GM12865 (cell line): ENCODE results near the gene SGK2.
A peak's percentile ranks its signal among the peaks of the same experiment; 100 is the strongest.

Experiments used
- DNase-seq: peaks from one replicate; pipeline ENCODE4 v3.0.0; 2010; ENCODE audit warnings: low read depth
- H3K4me3 ChIP-seq: 2 replicates; pipeline ENCODE4 v1.5.1; 2011; ENCODE audit warnings: mild to moderate bottlenecking, low read depth, low read length, control low read depth
- CTCF ChIP-seq: IDR thresholded peaks from 2 replicates; pipeline ENCODE4 v1.5.1; 2011; ENCODE audit warnings: low read length, control low read depth, low read depth, inconsistent platforms; ENCODE audit not compliant: insufficient read depth; ENCODE audit errors: missing control alignments

The SGK2 gene

GRCh38 chr20:43539975-43540672, 18.7 kb upstream of the SGK2 start:
- H3K4me3 ChIP-seq, result no peak overlapping the region
- TF ChIP-seq CTCF, result no peak
- DNase-seq, result no peak

- TF ChIP-seq CTCF, result no peak
- no peak overlapping the region for H3K4me3 ChIP-seq
- no peak for DNase-seq
Observed at GRCh38 chr20:43540673-43541060, 18.2 kb upstream of the SGK2 start.

GRCh38 chr20:43541214-43541613, 17.6 kb upstream of the SGK2 start:
- no peak for DNase-seq
- TF ChIP-seq CTCF, result no peak
- H3K4me3 ChIP-seq, result no peak overlapping the region

- DNase-seq, result no peak
- H3K4me3 ChIP-seq, result no peak overlapping the region
- TF ChIP-seq CTCF, result no peak
Observed at GRCh38 chr20:43542161-43542560, 16.7 kb upstream of the SGK2 start.

GRCh38 chr20:43542674-43543073, 16.2 kb upstream of the SGK2 start:
- TF ChIP-seq CTCF, result no peak
- DNase-seq, result no peak
- no peak overlapping the region for H3K4me3 ChIP-seq

GRCh38 chr20:43543138-43543537, 15.7 kb upstream of the SGK2 start:
- peak; percentile 14 for DNase-seq
- H3K4me3 ChIP-seq, result no peak overlapping the region
- no peak for TF ChIP-seq CTCF

- TF ChIP-seq CTCF, result no peak
- DNase-seq, result no peak
- no peak overlapping the region for H3K4me3 ChIP-seq
Observed at GRCh38 chr20:43544501-43544900, 14.3 kb upstream of the SGK2 start.
